AG10803 (cell line): ENCODE results near the gene ATOSA.

Experiments used
- DNase-seq: peaks from one replicate; pipeline ENCODE4 v3.0.0; 2010; ENCODE audit warnings: low read depth
- H3K4me3 ChIP-seq: 2 replicates; pipeline ENCODE4 v1.5.1; 2011; ENCODE audit warnings: mild to moderate bottlenecking, low read length, control low read depth
- CTCF ChIP-seq: conservative IDR thresholded peaks from 2 replicates; pipeline ENCODE4 v1.5.1; 2011; ENCODE audit warnings: mild to moderate bottlenecking, low read length, control low read depth, inconsistent platforms

ATOSA gene

GRCh38 chr15:52678468-52679231, 538 bp downstream of the ATOSA start:
- peak; percentile 10 for TF ChIP-seq CTCF
- peak; percentile 54 for DNase-seq

GRCh38 chr15:52677593-52678467, 1.4 kb downstream of the ATOSA start:
- H3K4me3 ChIP-seq = peak overlapping the region; percentile 84
- peak; percentile 63 for DNase-seq
- TF ChIP-seq CTCF = peak; percentile 27; the same call in 1 of the 2 replicates

More at GRCh38 chr15:52678468-52679231, 538 bp downstream of the ATOSA start:
- peak overlapping the region; percentile 84 for H3K4me3 ChIP-seq

GRCh38 chr15:52674831-52675230, 4.4 kb downstream of the ATOSA start:
- DNase-seq = no peak
- no peak overlapping the region for H3K4me3 ChIP-seq
- TF ChIP-seq CTCF = no peak

- H3K4me3 ChIP-seq = no peak overlapping the region
- TF ChIP-seq CTCF = no peak
- no peak for DNase-seq
Measured at GRCh38 chr15:52673734-52674133, 5.5 kb downstream of the ATOSA start.

- TF ChIP-seq CTCF = no peak
- H3K4me3 ChIP-seq = no peak overlapping the region
- DNase-seq = no peak
Measured at GRCh38 chr15:52673312-52673711, 5.9 kb downstream of the ATOSA start.

GRCh38 chr15:52672661-52673060, 6.5 kb downstream of the ATOSA start:
- TF ChIP-seq CTCF = no peak
- DNase-seq = no peak

More at GRCh38 chr15:52672661-52673060, 6.5 kb downstream of the ATOSA start:
- H3K4me3 ChIP-seq = no peak overlapping the region
